ENCODE measurements around the gene TXNL4B. TPM values are rescaled to one million over a fixed set of nuclear protein-coding genes. Genes with fewer than 3 reads are reported as not detected.

TXNL4B gene
- total and polyA plus RNA-seq, 9 of the 15 experiments (the other 6 are each of a cell fraction or from before 2014, with no cell fraction given): 11.9 to 38.0 (median 22.3) TPM

- TF ChIP-seq FOXM1 (IDR thresholded peaks at IDR 0.05; ENCODE audit: low read depth) (peak; percentile 88), FOXM1 (CRISPR knock-in tag; IDR thresholded peaks at IDR 0.05; ENCODE audit: low read depth) (no peak), HDAC1 (IDR thresholded peaks at IDR 0.05) (0 out of 4 replicates have a peak, but pooled peaks of 1 of the 2 experiments have one; percentile 36), ZEB2 (IDR thresholded peaks at IDR 0.05) (0 out of 2 replicates have a peak, but pooled peaks have one; percentile 26), ELF1 (tag; IDR thresholded peaks at IDR 0.05) (0 out of 2 replicates have a peak, but pooled peaks have one; percentile 14), L3MBTL2 (IDR thresholded peaks at IDR 0.05) (peak; percentile 46), CXXC5 (CRISPR knock-in tag; IDR thresholded peaks at IDR 0.05) (peak; percentile 46; the same call in 1 of the 2 replicates), EP400 (IDR thresholded peaks at IDR 0.05) (peak; percentile 53), TAL1 (IDR thresholded peaks at IDR 0.05) (peak; percentile 84), E2F8 (IDR thresholded peaks at IDR 0.05; ENCODE audit: low read depth, partially characterized antibody) (peak; percentile 96), CBFA2T2 (conservative IDR thresholded peaks at IDR 0.05) (peak; percentile 75), ZNF395 (CRISPR knock-in tag; IDR thresholded peaks at IDR 0.05) (0 out of 2 replicates have a peak, but pooled peaks have one; percentile 45), LEF1 (IDR thresholded peaks at IDR 0.05) (peak; percentile 78; the same call in 1 of the 2 replicates), SOX6 (IDR thresholded peaks at IDR 0.05) (peak; percentile 78), VEZF1 (CRISPR knock-in tag; IDR thresholded peaks at IDR 0.05) (peak; percentile 75), MTA2 (IDR thresholded peaks at IDR 0.05; ENCODE audit: low read depth) (peak; percentile 82), GATA2 (CRISPR knock-in tag; IDR thresholded peaks at IDR 0.05) (peak; percentile 50; the same call in 1 of the 2 replicates), TRIM24 (IDR thresholded peaks at IDR 0.05) (peak; percentile 84 to 91), PRDM10 (IDR thresholded peaks at IDR 0.05; ENCODE audit: partially characterized antibody) (peak; percentile 90)
Measured at GRCh38 chr16:72072514-72073342, 20.7 kb downstream of the TXNL4B start (continued).
